Astrocyte of the cerebellum (primary cell): Measurements from ENCODE around the gene BAIAP2L2.

ENCODE experiments used
- DNase-seq: peaks from one replicate; pipeline ENCODE4 v3.0.0-alpha.2; 2011; ENCODE audit warnings: low read depth
- H3K4me3 ChIP-seq: 2 replicates; pipeline ENCODE4 v1.5.1; 2011; ENCODE audit warnings: mild to moderate bottlenecking, low read depth, low read length, moderate library complexity
- in situ Hi-C: cut with HindIII; loops from 2 replicates; pipeline ENCODE4 v1.10.0; 2017; ENCODE audit warnings: low sequenced_read_pairs
- TF ChIP-seq, protein P1 (sequence below): IDR thresholded peaks from 2 replicates; pipeline ENCODE4 v1.5.1; 2012; ENCODE audit warnings: low read length, low read depth, moderate library complexity, mild to moderate bottlenecking; ENCODE audit errors: missing control alignments

BAIAP2L2 gene

GRCh38 chr22:38085501-38085900 is 25.0 kb downstream of the BAIAP2L2 start:
- no peak for DNase-seq
- TF ChIP-seq, protein P1, sequence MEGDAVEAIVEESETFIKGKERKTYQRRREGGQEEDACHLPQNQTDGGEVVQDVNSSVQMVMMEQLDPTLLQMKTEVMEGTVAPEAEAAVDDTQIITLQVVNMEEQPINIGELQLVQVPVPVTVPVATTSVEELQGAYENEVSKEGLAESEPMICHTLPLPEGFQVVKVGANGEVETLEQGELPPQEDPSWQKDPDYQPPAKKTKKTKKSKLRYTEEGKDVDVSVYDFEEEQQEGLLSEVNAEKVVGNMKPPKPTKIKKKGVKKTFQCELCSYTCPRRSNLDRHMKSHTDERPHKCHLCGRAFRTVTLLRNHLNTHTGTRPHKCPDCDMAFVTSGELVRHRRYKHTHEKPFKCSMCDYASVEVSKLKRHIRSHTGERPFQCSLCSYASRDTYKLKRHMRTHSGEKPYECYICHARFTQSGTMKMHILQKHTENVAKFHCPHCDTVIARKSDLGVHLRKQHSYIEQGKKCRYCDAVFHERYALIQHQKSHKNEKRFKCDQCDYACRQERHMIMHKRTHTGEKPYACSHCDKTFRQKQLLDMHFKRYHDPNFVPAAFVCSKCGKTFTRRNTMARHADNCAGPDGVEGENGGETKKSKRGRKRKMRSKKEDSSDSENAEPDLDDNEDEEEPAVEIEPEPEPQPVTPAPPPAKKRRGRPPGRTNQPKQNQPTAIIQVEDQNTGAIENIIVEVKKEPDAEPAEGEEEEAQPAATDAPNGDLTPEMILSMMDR: no peak
- in situ Hi-C loops: no loop called here
- H3K4me3 ChIP-seq: no peak overlapping the region

DNA sequence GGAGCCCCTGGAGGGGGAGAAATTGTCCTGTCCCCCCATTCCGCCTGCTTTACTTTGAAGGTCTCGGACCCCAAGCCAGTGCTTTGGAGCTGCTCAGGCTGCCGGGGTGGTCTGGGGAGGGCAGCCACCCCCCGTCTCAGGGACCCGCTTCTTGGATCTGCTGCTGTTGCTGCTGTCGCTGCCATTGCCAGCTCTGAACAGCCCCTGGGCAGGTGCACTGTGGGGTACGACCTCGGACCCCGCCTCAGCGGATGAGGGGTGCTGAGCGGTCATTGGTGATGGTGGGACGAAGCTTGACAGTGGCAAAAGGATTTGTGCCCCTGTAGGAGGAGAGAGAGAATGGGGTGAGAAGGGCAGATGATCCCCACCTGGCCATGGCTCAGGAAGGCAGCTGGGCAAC is 25.4 kb downstream of the BAIAP2L2 start:
- H3K4me3 ChIP-seq: no peak overlapping the region
- in situ Hi-C loops: no loop called here
- DNase-seq: no peak
- TF ChIP-seq, protein P1: no peak

- TF ChIP-seq, protein P1: no peak
- in situ Hi-C loops: no loop called here
- no peak within 1 kb of the TSS for H3K4me3 ChIP-seq
- DNase-seq: no peak
Observed at GRCh38 chr22:38083931-38084631, 26.4 kb downstream of the BAIAP2L2 start, which contains the start of gene SLC16A8. Gene SLC16A8, minus strand, starts transcription at chr22:38084184. Its CDS starts 1,311 bp downstream, at chr22:38082873.

DNA sequence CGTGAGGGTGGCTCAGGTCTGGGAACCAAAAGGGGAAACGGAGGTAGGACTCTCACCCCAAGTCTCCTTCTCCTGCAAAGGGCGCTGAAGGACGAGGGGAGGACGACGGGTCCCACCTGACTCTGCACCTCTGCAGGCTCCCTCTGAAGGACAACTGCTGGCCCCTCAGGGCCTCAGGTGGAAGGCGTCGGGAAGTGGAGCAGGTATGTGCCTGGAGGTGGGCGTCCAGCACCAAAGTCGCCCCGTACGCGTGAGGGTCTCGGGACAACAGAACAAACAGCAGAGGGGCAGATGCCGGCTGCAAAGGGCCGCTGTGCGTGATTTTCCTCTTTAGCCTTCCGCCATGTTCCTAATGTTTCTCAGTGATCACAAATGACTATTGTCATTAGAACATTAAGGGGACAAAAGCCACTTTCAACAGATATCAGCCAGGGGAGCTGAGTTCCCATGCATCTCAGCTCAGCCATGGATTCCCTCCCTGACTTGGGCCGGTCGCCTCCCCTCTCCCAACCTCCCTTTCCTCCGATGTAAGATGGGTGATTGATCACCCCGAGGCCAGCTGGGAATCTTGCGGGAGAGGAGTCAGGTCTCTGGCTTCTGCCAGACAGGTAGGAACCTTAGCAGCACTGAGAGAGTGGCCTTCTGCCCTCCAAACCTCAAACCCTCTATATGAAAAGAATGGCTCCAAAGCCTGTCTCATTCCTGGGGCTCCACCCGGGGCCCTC is 27.3 kb downstream of the BAIAP2L2 start:
- in situ Hi-C loops: no loop called here
- no peak for DNase-seq
- H3K4me3 ChIP-seq: no peak overlapping the region
- TF ChIP-seq, protein P1: no peak

GRCh38 chr22:38081941-38082828 is 28.3 kb downstream of the BAIAP2L2 start:
- DNase-seq: no peak
- in situ Hi-C loops: no loop called here
- TF ChIP-seq, protein P1: no peak
- no peak overlapping the region for H3K4me3 ChIP-seq

DNA sequence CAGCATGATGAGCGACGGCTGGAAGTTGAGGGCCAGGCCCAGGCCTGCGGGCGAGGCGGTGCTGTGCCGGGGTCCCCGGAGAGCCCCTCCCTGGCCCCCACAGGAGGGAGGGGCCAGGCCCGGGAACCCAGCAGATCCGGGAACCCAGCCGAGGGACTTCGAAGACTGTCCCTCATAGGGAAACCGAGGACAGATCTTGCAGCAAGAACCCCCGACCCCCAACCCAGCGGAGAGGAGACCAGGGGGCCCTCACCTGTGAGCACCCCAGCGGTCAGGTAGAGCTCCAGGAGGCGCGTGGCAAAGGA is 28.9 kb downstream of the BAIAP2L2 start:
- H3K4me3 ChIP-seq: no peak overlapping the region
- in situ Hi-C loops: no loop called here

More for the DNA sequence above, 28.9 kb downstream of the BAIAP2L2 start:
- DNase-seq: no peak
- TF ChIP-seq, protein P1: no peak
